GM23338 (cell line): ENCODE results near the gene PITRM1. TPM values are rescaled to one million over a fixed set of nuclear protein-coding genes. Genes with fewer than 3 reads are reported as not detected.

ENCODE experiments used
- ATAC-seq: fragments of 200-7000 bp; cut with Tn5 transposase; 3 replicates; pipeline ENCODE4 v1.9.1; 2020
- DNase-seq: peaks from one replicate; pipeline ENCODE4 v3.0.0-alpha.2; 2015; ENCODE audit warnings: low spot score
- H2AFZ ChIP-seq: fragments of 200-600 bp; sonication (generic); 2 replicates; pipeline ENCODE4 v1.8.0; 2016; ENCODE audit warnings: antibody characterized with exemption, mild to moderate bottlenecking, moderate library complexity
- H3F3A ChIP-seq: fragments of 200-600 bp; sonication (generic); replicated peaks from 2 replicates; pipeline ENCODE4 v1.8.0; 2017; ENCODE audit warnings: antibody characterized with exemption, mixed run types, low read depth
- H3K27ac ChIP-seq: fragments of 200-600 bp; sonication (generic); 2 replicates; pipeline ENCODE4 v1.6.1; 2016; ENCODE audit warnings: low read depth
- H3K27me3 ChIP-seq: fragments of 200-600 bp; sonication (generic); 2 replicates; pipeline ENCODE4 v1.8.0; 2016; ENCODE audit warnings: mild to moderate bottlenecking, mixed run types, moderate library complexity; ENCODE audit not compliant: insufficient read depth
- H3K36me3 ChIP-seq: fragments of 200-600 bp; sonication (generic); 2 replicates; pipeline ENCODE4 v1.8.0; 2016; ENCODE audit warnings: mild to moderate bottlenecking; ENCODE audit not compliant: insufficient read depth
- H3K4me1 ChIP-seq: fragments of 200-600 bp; sonication (generic); 2 replicates; pipeline ENCODE4 v1.8.0; 2016; ENCODE audit warnings: mild to moderate bottlenecking, moderate library complexity; ENCODE audit not compliant: insufficient read depth
- H3K4me2 ChIP-seq: fragments of 200-600 bp; sonication (generic); 2 replicates; pipeline ENCODE4 v1.7.1; 2017; ENCODE audit warnings: mixed run types
- H3K4me3 ChIP-seq: fragments of 200-600 bp; sonication (generic); 2 replicates; pipeline ENCODE4 v1.6.1; 2016; ENCODE audit warnings: mixed run types
- H3K79me2 ChIP-seq: fragments of 200-600 bp; sonication (generic); replicated peaks from 2 replicates; pipeline ENCODE4 v1.8.0; 2017; ENCODE audit warnings: mild to moderate bottlenecking; ENCODE audit not compliant: insufficient read depth
- H3K9me2 ChIP-seq: fragments of 200-600 bp; sonication (generic); 2 replicates; pipeline ENCODE4 v1.8.0; 2017; ENCODE audit not compliant: insufficient read depth
- H4K20me1 ChIP-seq: fragments of 200-600 bp; sonication (generic); replicated peaks from 2 replicates; pipeline ENCODE4 v1.8.0; 2017; ENCODE audit warnings: mild to moderate bottlenecking; ENCODE audit not compliant: insufficient read depth
- H3K27ac Mint-ChIP-seq: 2 replicates; pipeline ENCODE4 v1.8.0; 2020; ENCODE audit warnings: inconsistent platforms, mild to moderate bottlenecking, moderate library complexity, mixed read lengths
- H3K27me3 Mint-ChIP-seq: 3 replicates; pipeline ENCODE4 v1.8.0; 2022; ENCODE audit warnings: low read depth, mild to moderate bottlenecking, moderate library complexity, mixed read lengths, inconsistent platforms; ENCODE audit not compliant: insufficient read depth, poor library complexity
- H3K36me3 Mint-ChIP-seq: 3 replicates; pipeline ENCODE4 v1.8.0; 2021; ENCODE audit warnings: low read depth, mild to moderate bottlenecking, inconsistent platforms, moderate library complexity, mixed read lengths
- H3K4me1 Mint-ChIP-seq: 3 replicates; pipeline ENCODE4 v1.8.0; 2020; ENCODE audit warnings: mild to moderate bottlenecking, inconsistent platforms, mixed read lengths
- H3K4me3 Mint-ChIP-seq: 3 replicates; pipeline ENCODE4 v1.8.0; 2021; ENCODE audit warnings: moderate library complexity, mild to moderate bottlenecking, inconsistent platforms, mixed read lengths
- H3K9me3 Mint-ChIP-seq: 3 replicates; pipeline ENCODE4 v1.8.0; 2020; ENCODE audit warnings: moderate library complexity, mild to moderate bottlenecking, inconsistent platforms, mixed read lengths
- CREB1 ChIP-seq: fragments of 250-450 bp; sonication (Bioruptor Pico); IDR thresholded peaks from 2 replicates; pipeline ENCODE4 v1.5.0; 2020; ENCODE audit warnings: low read depth, mild to moderate bottlenecking, moderate library complexity
- CTCF ChIP-seq, 2 experiments: fragments of 200-600 bp in 1 of 2; sonication (generic) in 1 of 2; conservative IDR thresholded peaks; 2 replicates each; pipeline versions ENCODE4 v1.5.1 to v1.6.1; 2016 to 2017; ENCODE audit warnings: antibody characterized with exemption in 2 of 2, low read depth in 2 of 2, mild to moderate bottlenecking in 2 of 2, moderate library complexity in 1 of 2
- ETS1 ChIP-seq: IDR thresholded peaks from 2 replicates; pipeline ENCODE4 v1.6.1; 2016; ENCODE audit warnings: antibody characterized with exemption
- EZH2 ChIP-seq: fragments of 200-600 bp; sonication (generic); IDR thresholded peaks from one replicate; pipeline ENCODE4 v1.8.0; 2017; ENCODE audit warnings: antibody characterized with exemption, mild to moderate bottlenecking, low read depth; ENCODE audit not compliant: unreplicated experiment
- EZH2phosphoT487 ChIP-seq: fragments of 200-600 bp; sonication (generic); IDR thresholded peaks from one replicate; pipeline ENCODE4 v1.8.1; 2018; ENCODE audit warnings: antibody characterized with exemption; ENCODE audit not compliant: unreplicated experiment
- JUNB ChIP-seq: IDR thresholded peaks from one replicate; pipeline ENCODE4 v1.6.1; 2016; ENCODE audit warnings: antibody characterized with exemption; ENCODE audit not compliant: unreplicated experiment
- NANOG ChIP-seq: IDR thresholded peaks from 2 replicates; pipeline ENCODE4 v1.6.1; 2016; ENCODE audit warnings: antibody characterized with exemption, borderline replicate concordance
- POLR2AphosphoS5 ChIP-seq: IDR thresholded peaks from 2 replicates; pipeline ENCODE4 v1.6.1; 2016; ENCODE audit warnings: antibody characterized with exemption, low read depth
- REST ChIP-seq: IDR thresholded peaks from one replicate; pipeline ENCODE4 v1.6.1; 2018; ENCODE audit warnings: antibody characterized with exemption; ENCODE audit not compliant: unreplicated experiment
- STAT1 ChIP-seq: IDR thresholded peaks from one replicate; pipeline ENCODE4 v1.6.1; 2016; ENCODE audit warnings: antibody characterized with exemption; ENCODE audit not compliant: unreplicated experiment
- ZNF114 ChIP-seq: fragments of 250-450 bp; sonication (Bioruptor Pico); IDR thresholded peaks from 2 replicates; pipeline ENCODE4 v1.5.0; 2020; ENCODE audit warnings: mild to moderate bottlenecking, moderate library complexity
- ZNF331 ChIP-seq: fragments of 250-450 bp; sonication (Bioruptor Pico); IDR thresholded peaks from 2 replicates; pipeline ENCODE4 v1.5.0; 2020; ENCODE audit warnings: low read depth, mild to moderate bottlenecking, moderate library complexity
- ZNF462 ChIP-seq: fragments of 250-450 bp; sonication (Bioruptor Pico); IDR thresholded peaks from 2 replicates; pipeline ENCODE4 v1.5.0; 2020; ENCODE audit warnings: mild to moderate bottlenecking, moderate library complexity
- polyA plus RNA-seq: library from polyadenylated mRNA; unstranded; fragments of >200 nt; fragmentation: Nextera tagmentation; extraction: Ambion mirVana; gene quantifications from 2 replicates; pipeline ENCODE4 v1.2.1, GENCODE V29; 2016
- total RNA-seq: library from RNA; depleted of rRNA; stranded (reverse); fragments of >200 nt; shearing (Covaris generic); gene quantifications from 2 replicates; pipeline ENCODE4 v1.2.3, GENCODE V29; 2014

Gene PITRM1
- total and polyA plus RNA-seq, 2 experiments from 2014 or later, result 29.0 to 33.0 TPM

- Histone ChIP-seq H3K36me3 (no peaks in the 10 kb centered on the region), H3K27me3 (no peaks in the 10 kb centered on the region), H2AFZ (no peak overlapping the region), H3K4me3 (no peak overlapping the region), H3F3A (no peaks in the 10 kb centered on the region), H3K9me2 (no peaks in the 10 kb centered on the region), H3K4me1 (no peaks in the 10 kb centered on the region), H3K27ac (no peak overlapping the region), H3K79me2 (no peaks in the 10 kb centered on the region), H4K20me1 (no peaks in the 10 kb centered on the region), H3K4me2 (no peak overlapping the region)
- DNase-seq, result no peak
- TF ChIP-seq POLR2AphosphoS5 (no peak), ZNF462 (no peak), STAT1 (no peak), CTCF (conservative IDR thresholded peaks at IDR 0.05; ENCODE audit: low read depth in 2 of 2) (no peak), ZNF114 (no peak), CREB1 (no peak), ZNF331 (CRISPR knock-in tag) (no peak), EZH2 (no peak), NANOG (no peak), REST (no peak), JUNB (no peak), ETS1 (no peak), EZH2phosphoT487 (no peak)
- no peak overlapping the region for H3K4me3 Mint-ChIP-seq
- H3K4me1 Mint-ChIP-seq, result no peaks in the 10 kb centered on the region
- no peaks in the 10 kb centered on the region for H3K36me3 Mint-ChIP-seq
- no peaks in the 10 kb centered on the region; the same call in 2 of the 3 replicates for H3K9me3 Mint-ChIP-seq
- peaks cover 2% of the 10 kb centered on the region for H3K27me3 Mint-ChIP-seq
- H3K27ac Mint-ChIP-seq, result no peak overlapping the region
- no peak for ATAC-seq
Observed at GRCh38 chr10:3213208-3213607, 40.6 kb upstream of the PITRM1 start.
